ENCODE data around the gene GNAS-AS1. TPM values are rescaled to one million over a fixed set of nuclear protein-coding genes. Genes with fewer than 3 reads are reported as not detected.

The GNAS-AS1 gene
- total RNA-seq, 1 experiment from 2014 or later = 0.59 TPM

DNA sequence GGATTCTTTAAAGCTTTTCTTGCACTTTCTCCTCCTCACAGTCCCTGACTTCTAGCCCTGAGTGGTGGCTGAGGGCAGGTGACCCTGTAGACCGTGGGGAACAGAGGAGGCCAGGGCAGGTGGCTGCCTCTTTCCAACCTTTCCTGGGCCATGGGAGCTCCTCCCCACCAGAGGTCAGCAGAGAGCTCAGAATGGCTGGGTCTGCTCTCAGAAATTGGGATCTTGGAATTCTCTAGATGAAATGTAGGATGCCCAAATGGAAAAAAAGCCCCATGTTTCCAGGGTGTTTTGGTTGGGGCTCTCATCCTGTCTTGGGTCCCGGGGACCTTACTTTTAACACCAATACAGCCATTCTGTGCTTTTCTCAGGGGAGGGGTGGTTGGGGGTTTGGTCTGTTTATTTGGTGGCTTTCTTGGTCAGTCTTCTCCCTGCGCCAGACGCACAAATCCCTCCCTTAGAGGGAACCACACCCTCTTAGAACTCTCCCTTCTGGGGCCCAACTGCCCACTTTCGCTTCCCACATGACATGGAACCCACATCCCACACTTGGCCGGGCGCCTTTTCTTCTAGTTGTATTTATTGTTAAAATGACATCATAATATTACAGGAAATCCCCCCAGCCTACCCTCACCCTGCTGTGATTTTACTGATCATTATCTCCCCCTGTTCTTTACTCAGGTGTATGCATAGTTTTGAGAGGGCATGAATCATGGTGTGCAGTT is 19.8 kb upstream of the GNAS-AS1 start:
- no TSS peak for BruUV-seq (replicated peaks)
- TF ChIP-seq, protein P1, sequence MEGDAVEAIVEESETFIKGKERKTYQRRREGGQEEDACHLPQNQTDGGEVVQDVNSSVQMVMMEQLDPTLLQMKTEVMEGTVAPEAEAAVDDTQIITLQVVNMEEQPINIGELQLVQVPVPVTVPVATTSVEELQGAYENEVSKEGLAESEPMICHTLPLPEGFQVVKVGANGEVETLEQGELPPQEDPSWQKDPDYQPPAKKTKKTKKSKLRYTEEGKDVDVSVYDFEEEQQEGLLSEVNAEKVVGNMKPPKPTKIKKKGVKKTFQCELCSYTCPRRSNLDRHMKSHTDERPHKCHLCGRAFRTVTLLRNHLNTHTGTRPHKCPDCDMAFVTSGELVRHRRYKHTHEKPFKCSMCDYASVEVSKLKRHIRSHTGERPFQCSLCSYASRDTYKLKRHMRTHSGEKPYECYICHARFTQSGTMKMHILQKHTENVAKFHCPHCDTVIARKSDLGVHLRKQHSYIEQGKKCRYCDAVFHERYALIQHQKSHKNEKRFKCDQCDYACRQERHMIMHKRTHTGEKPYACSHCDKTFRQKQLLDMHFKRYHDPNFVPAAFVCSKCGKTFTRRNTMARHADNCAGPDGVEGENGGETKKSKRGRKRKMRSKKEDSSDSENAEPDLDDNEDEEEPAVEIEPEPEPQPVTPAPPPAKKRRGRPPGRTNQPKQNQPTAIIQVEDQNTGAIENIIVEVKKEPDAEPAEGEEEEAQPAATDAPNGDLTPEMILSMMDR (IDR thresholded peaks at IDR 0.05; ENCODE audit: unreplicated experiment) = peak; percentile 96
- peaks cover 7% of the 10 kb centered on the region for H3K36me3 Mint-ChIP-seq (ENCODE audit: insufficient read depth, unreplicated experiment)
- H3K27ac Mint-ChIP-seq (ENCODE audit: unreplicated experiment) = no peak overlapping the region
- intact Hi-C loops (cut with micrococcal nuclease; ENCODE audit: unreplicated experiment) = loop anchor here (2.0 to 5.0 kb wide), 4 partner anchors 162 to 587 kb away; partner anchors contain the start of gene ATP5F1E
- H3K9me3 Mint-ChIP-seq (ENCODE audit: low read depth, unreplicated experiment) = peaks cover 2% of the 10 kb centered on the region
- CTCF ChIA-PET = interaction anchor here (0.5 to 1.5 kb wide), 13 partner anchors 9 to 625 kb away, joined by 3 to 12 read pairs (median 4); partner anchors contain the start of genes ATP5F1E and STX16
- peak; percentile 91 for DNase-seq
- no peak overlapping the region for H3K4me3 Mint-ChIP-seq (ENCODE audit: low read depth, unreplicated experiment)
- peaks cover 21% of the 10 kb centered on the region for H3K4me1 Mint-ChIP-seq (ENCODE audit: low read depth, unreplicated experiment)
- no peaks in the 10 kb centered on the region for H3K27me3 Mint-ChIP-seq (ENCODE audit: unreplicated experiment)

- H3K27ac Mint-ChIP-seq (ENCODE audit: unreplicated experiment) = no peak overlapping the region
These were observed 19.0 kb upstream of the GNAS-AS1 start for GRCh38 chr20:58869662-58870227.

DNA sequence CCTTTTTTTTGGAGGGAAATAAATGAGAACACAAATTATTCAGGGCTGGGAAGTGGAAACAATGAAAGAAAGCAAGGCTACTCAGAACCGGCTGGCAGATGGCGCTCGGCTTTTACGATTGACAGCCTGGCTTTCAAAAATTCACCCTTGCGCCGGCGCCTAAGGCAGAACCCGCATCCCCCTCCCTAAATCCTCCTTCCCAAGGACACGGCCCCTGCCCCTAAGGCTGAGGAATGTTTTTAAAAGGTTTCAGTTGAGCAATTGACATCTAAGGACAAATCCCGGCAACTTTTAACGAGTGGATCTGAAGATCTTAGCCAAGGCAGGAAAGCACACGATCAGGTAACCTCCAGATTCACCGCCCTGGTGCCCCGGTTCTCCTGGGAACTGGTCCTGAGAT is 18.1 kb upstream of the GNAS-AS1 start:
- H3K36me3 Mint-ChIP-seq (ENCODE audit: insufficient read depth, unreplicated experiment) = no peaks in the 10 kb centered on the region
- no TSS peak for BruUV-seq (replicated peaks)
- no peak overlapping the region for H3K4me3 Mint-ChIP-seq (ENCODE audit: low read depth, unreplicated experiment)
- CTCF ChIA-PET = no interaction called here
- peaks cover 17% of the 10 kb centered on the region for H3K4me1 Mint-ChIP-seq (ENCODE audit: low read depth, unreplicated experiment)
- H3K27ac Mint-ChIP-seq (ENCODE audit: unreplicated experiment) = no peak overlapping the region
- intact Hi-C loops (cut with micrococcal nuclease; ENCODE audit: unreplicated experiment) = no loop called here
- TF ChIP-seq, protein P1 (IDR thresholded peaks at IDR 0.05; ENCODE audit: unreplicated experiment) = no peak
- DNase-seq = no peak
- no peaks in the 10 kb centered on the region for H3K27me3 Mint-ChIP-seq (ENCODE audit: unreplicated experiment)
- H3K9me3 Mint-ChIP-seq (ENCODE audit: low read depth, unreplicated experiment) = peaks cover 2% of the 10 kb centered on the region

More at GRCh38 chr20:58869662-58870227, 19.0 kb upstream of the GNAS-AS1 start:
- Mint-ChIP-seq H3K36me3 (ENCODE audit: insufficient read depth, unreplicated experiment) (peaks cover 5% of the 10 kb centered on the region), H3K27me3 (ENCODE audit: unreplicated experiment) (no peaks in the 10 kb centered on the region), H3K9me3 (ENCODE audit: low read depth, unreplicated experiment) (peaks cover 2% of the 10 kb centered on the region), H3K4me3 (ENCODE audit: low read depth, unreplicated experiment) (no peak overlapping the region), H3K4me1 (ENCODE audit: low read depth, unreplicated experiment) (peaks cover 17% of the 10 kb centered on the region)
- DNase-seq = no peak
- no TSS peak for BruUV-seq (replicated peaks)
- intact Hi-C loops (cut with micrococcal nuclease; ENCODE audit: unreplicated experiment) = loop anchor here (2.0 to 5.0 kb wide), 4 partner anchors 163 to 588 kb away; partner anchors contain the start of gene ATP5F1E
- CTCF ChIA-PET = interaction anchor here (0.9 to 1.5 kb wide), 10 partner anchors 9 to 626 kb away, joined by 3 to 12 read pairs (median 5); partner anchors contain the start of genes ATP5F1E and STX16
- TF ChIP-seq, protein P1 (IDR thresholded peaks at IDR 0.05; ENCODE audit: unreplicated experiment) = no peak

GRCh38 chr20:58867211-58867610 is 16.5 kb upstream of the GNAS-AS1 start:
- DNase-seq = no peak
- Mint-ChIP-seq H3K4me1 (ENCODE audit: low read depth, unreplicated experiment) (peaks cover 17% of the 10 kb centered on the region), H3K9me3 (ENCODE audit: low read depth, unreplicated experiment) (peaks cover 2% of the 10 kb centered on the region), H3K27me3 (ENCODE audit: unreplicated experiment) (peaks cover 14% of the 10 kb centered on the region), H3K36me3 (ENCODE audit: insufficient read depth, unreplicated experiment) (no peaks in the 10 kb centered on the region), H3K4me3 (ENCODE audit: low read depth, unreplicated experiment) (no peak overlapping the region), H3K27ac (ENCODE audit: unreplicated experiment) (no peak overlapping the region)
- intact Hi-C loops (cut with micrococcal nuclease; ENCODE audit: unreplicated experiment) = no loop called here
- TF ChIP-seq, protein P1 (IDR thresholded peaks at IDR 0.05; ENCODE audit: unreplicated experiment) = no peak
- BruUV-seq (replicated peaks) = no TSS peak
- CTCF ChIA-PET = interaction anchor here (0.7 to 1.4 kb wide), 4 partner anchors 215 to 1475 kb away, joined by 3 to 7 read pairs (median 4); partner anchors contain the start of gene STX16
